H1 (cell line): ENCODE measurements around the gene TTC8. TPM values are rescaled to one million over a fixed set of nuclear protein-coding genes. Genes with fewer than 3 reads are reported as not detected.
A peak's percentile ranks its signal among the peaks of the same experiment; 100 is the strongest.

Source experiments
- CTCF ChIA-PET: fragments of 300-600 bp; sonication (Branson Sonifier 250); formaldehyde crosslinking; loops from one replicate; lab custom pipeline; 2021; ENCODE audit not compliant: partially characterized antibody; lab: Charles Lee
- POLR2A ChIA-PET: fragments of 300-600 bp; sonication (Branson Sonifier 250); formaldehyde crosslinking; loops from one replicate; lab custom pipeline; 2021; ENCODE audit warnings: inconsistent platforms; ENCODE audit not compliant: partially characterized antibody; lab: Charles Lee
- DNase-seq, 2 experiments: peaks; one replicate each; pipeline versions ENCODE4 v3.0.0 to v3.0.0-alpha.2; 2010 to 2022; ENCODE audit warnings: low spot score in 2 of 2, low read depth in 1 of 2, mixed read lengths in 1 of 2
- FAIRE-seq: peaks from 2 replicates; lab custom pipeline; 2011; peaks lifted over from hg19 to GRCh38; lab: Jason Lieb, UNC
- H2AFZ ChIP-seq: 2 replicates; pipeline ENCODE4 v1.8.1; 2012; ENCODE audit warnings: low read length, inconsistent platforms
- H2AK5ac ChIP-seq: 2 replicates; pipeline ENCODE4 v1.6.1; 2013; ENCODE audit warnings: low read depth, low read length
- H2BK120ac ChIP-seq: replicated peaks from 2 replicates; pipeline ENCODE3; 2013; ENCODE audit warnings: low read depth, low read length, inconsistent platforms
- H2BK12ac ChIP-seq: 2 replicates; pipeline ENCODE4 v1.6.1; 2013; ENCODE audit warnings: low read depth, low read length
- H2BK15ac ChIP-seq: 2 replicates; pipeline ENCODE4 v1.6.1; 2013; ENCODE audit warnings: low read length
- H2BK20ac ChIP-seq: 2 replicates; pipeline ENCODE4 v1.6.1; 2013; ENCODE audit warnings: low read length
- H2BK5ac ChIP-seq: 2 replicates; pipeline ENCODE4 v1.6.1; 2013; ENCODE audit warnings: low read depth, low read length
- H3K14ac ChIP-seq: 2 replicates; pipeline ENCODE4 v1.6.1; 2013; ENCODE audit warnings: inconsistent platforms; ENCODE audit not compliant: insufficient read length
- H3K18ac ChIP-seq: 2 replicates; pipeline ENCODE4 v1.6.1; 2013; ENCODE audit warnings: low read length; ENCODE audit errors: extremely low read depth
- H3K23ac ChIP-seq: 2 replicates; pipeline ENCODE4 v1.6.1; 2013; ENCODE audit warnings: inconsistent platforms; ENCODE audit not compliant: insufficient read length
- H3K23me2 ChIP-seq: 2 replicates; pipeline ENCODE4 v1.6.1; 2013; ENCODE audit warnings: low read depth, low read length
- H3K27ac ChIP-seq: 2 replicates; pipeline ENCODE4 v1.6.1; 2011; ENCODE audit warnings: low read depth, low read length, inconsistent platforms
- H3K27me3 ChIP-seq, 4 experiments: replicated peaks in 1 of 4; 1 replicate in 1 of 4; 2 replicates in 3 of 4; pipeline versions ENCODE4 v1.6.1 to v1.8.1; 2011 to 2013; ENCODE audit warnings: low read length in 3 of 4, mild to moderate bottlenecking in 3 of 4, inconsistent platforms in 2 of 4, mixed read lengths in 2 of 4, moderate library complexity in 1 of 4; ENCODE audit not compliant: control insufficient read depth in 3 of 4, insufficient read depth in 3 of 4; ENCODE audit errors: extremely low read depth in 1 of 4
- H3K36me3 ChIP-seq, 4 experiments: 2 replicates each; pipeline versions ENCODE4 v1.6.1 to v1.8.1; 2011 to 2013; ENCODE audit warnings: mild to moderate bottlenecking in 4 of 4, low read length in 3 of 4, moderate library complexity in 2 of 4, control low read depth in 1 of 4, inconsistent platforms in 1 of 4; ENCODE audit not compliant: insufficient read depth in 4 of 4, control insufficient read depth in 2 of 4
- H3K4ac ChIP-seq: replicated peaks from 2 replicates; pipeline ENCODE3; 2013; ENCODE audit warnings: low read length, low read depth, mixed read lengths, inconsistent platforms; ENCODE audit not compliant: insufficient read length
- H3K4me1 ChIP-seq, 4 experiments: replicated peaks in 1 of 4; 1 replicate in 1 of 4; 2 replicates in 3 of 4; pipeline versions ENCODE4 v1.6.1 to v1.8.1; 2011 to 2013; ENCODE audit warnings: low read length in 3 of 4, inconsistent platforms in 2 of 4, mixed read lengths in 1 of 4; ENCODE audit not compliant: insufficient read depth in 4 of 4, control insufficient read depth in 3 of 4
- H3K4me2 ChIP-seq, 2 experiments: 2 replicates each; pipeline versions ENCODE4 v1.6.1 to v1.8.1; 2011 to 2013; ENCODE audit warnings: low read depth in 2 of 2, low read length in 2 of 2, control low read depth in 1 of 2, inconsistent platforms in 1 of 2, mild to moderate bottlenecking in 1 of 2; ENCODE audit not compliant: insufficient read depth in 1 of 2
- H3K4me3 ChIP-seq, 4 experiments: fragments of 200-600, 300-600 bp in 1 of 4; sonication (generic), shearing (Covaris generic), sonication (Bioruptor Twin) in 1 of 4; 2 replicates each; pipeline versions ENCODE4 v1.5.1 to v1.8.1; 2011 to 2016; ENCODE audit warnings: low read length in 4 of 4, low read depth in 3 of 4, control low read depth in 2 of 4, inconsistent platforms in 2 of 4, mild to moderate bottlenecking in 2 of 4, mixed read lengths in 1 of 4, moderate library complexity in 1 of 4; ENCODE audit not compliant: insufficient read depth in 2 of 4; ENCODE audit errors: extremely low read depth in 1 of 4
- H3K56ac ChIP-seq: replicated peaks from 2 replicates; pipeline ENCODE3; 2013; ENCODE audit warnings: low read depth, mild to moderate bottlenecking, mixed read lengths, low read length, inconsistent platforms; ENCODE audit not compliant: insufficient read length
- H3K79me1 ChIP-seq: 2 replicates; pipeline ENCODE4 v1.6.1; 2013; ENCODE audit warnings: low read depth, low read length, control low read depth
- H3K79me2 ChIP-seq, 2 experiments: 2 replicates each; pipeline versions ENCODE4 v1.6.1 to v1.8.1; 2012 to 2013; ENCODE audit warnings: low read length in 2 of 2, mild to moderate bottlenecking in 2 of 2, inconsistent platforms in 1 of 2; ENCODE audit not compliant: insufficient read depth in 2 of 2, control insufficient read depth in 1 of 2
- H3K9ac ChIP-seq, 4 experiments: replicated peaks in 1 of 4; 1 replicate in 1 of 4; 2 replicates in 3 of 4; pipeline versions ENCODE4 v1.6.1 to v1.8.1; 2011 to 2013; ENCODE audit warnings: low read depth in 3 of 4, low read length in 3 of 4, control low read depth in 2 of 4, mild to moderate bottlenecking in 2 of 4, moderate library complexity in 2 of 4, inconsistent platforms in 1 of 4; ENCODE audit errors: extremely low read depth in 1 of 4
- H3K9me3 ChIP-seq, 2 experiments: 2 replicates each; pipeline versions ENCODE4 v1.6.1 to v1.8.1; 2012 to 2013; ENCODE audit warnings: mild to moderate bottlenecking in 2 of 2, moderate library complexity in 2 of 2, control low read depth in 1 of 2, inconsistent platforms in 1 of 2, low read depth in 1 of 2, low read length in 1 of 2, mixed read lengths in 1 of 2; ENCODE audit not compliant: insufficient read depth in 2 of 2
- H4K20me1 ChIP-seq, 2 experiments: replicated peaks in 1 of 2; 2 replicates each; pipeline versions ENCODE3 to v1.8.1; 2011 to 2013; ENCODE audit warnings: inconsistent platforms in 2 of 2, low read length in 2 of 2, mild to moderate bottlenecking in 1 of 2; ENCODE audit not compliant: insufficient read depth in 2 of 2, control insufficient read depth in 1 of 2
- H4K5ac ChIP-seq: 2 replicates; pipeline ENCODE4 v1.6.1; 2013; ENCODE audit warnings: low read length, low read depth, mixed read lengths, inconsistent platforms; ENCODE audit not compliant: insufficient read length
- H4K8ac ChIP-seq: 2 replicates; pipeline ENCODE4 v1.8.0; 2013; ENCODE audit warnings: mild to moderate bottlenecking, moderate library complexity, low read length, inconsistent platforms; ENCODE audit not compliant: insufficient read depth; ENCODE audit errors: extremely low read depth
- H4K91ac ChIP-seq: replicated peaks from 2 replicates; pipeline ENCODE3; 2013; ENCODE audit warnings: low read length, mixed read lengths, inconsistent platforms; ENCODE audit not compliant: insufficient read length
- CTCF ChIP-seq, 3 experiments: IDR thresholded peaks; 1 replicate in 2 of 3; 2 replicates in 1 of 3; pipeline versions ENCODE4 v1.5.1 to v1.6.1; 2011; ENCODE audit warnings: low read length in 3 of 3, mild to moderate bottlenecking in 3 of 3, inconsistent platforms in 2 of 3, low read depth in 1 of 3, moderate library complexity in 1 of 3; ENCODE audit not compliant: insufficient read depth in 1 of 3; ENCODE audit errors: control extremely low read depth in 1 of 3
- EZH2 ChIP-seq: fragments of 200-600 bp; sonication (generic); IDR thresholded peaks from 2 replicates; pipeline ENCODE4 v1.7.1; 2012; ENCODE audit warnings: low read depth, mild to moderate bottlenecking, moderate library complexity, low read length, inconsistent platforms; ENCODE audit not compliant: severe bottlenecking
- GTF2F1 ChIP-seq: IDR thresholded peaks from 2 replicates; pipeline ENCODE4 v1.6.1; 2012; ENCODE audit warnings: low read depth, low read length, improper control_type of control experiment, borderline replicate concordance
- POLR2AphosphoS5 ChIP-seq: IDR thresholded peaks from 2 replicates; pipeline ENCODE4 v1.6.1; 2011; ENCODE audit warnings: low read depth, low read length
- RNF2 ChIP-seq: fragments of 200-900, 300-1000 bp; sonication (generic); IDR thresholded peaks from 2 replicates; pipeline ENCODE4 v1.7.1; 2016; ENCODE audit warnings: borderline replicate concordance, low read depth, mild to moderate bottlenecking, antibody characterized with exemption, low read length; ENCODE audit not compliant: poor library complexity, severe bottlenecking; ENCODE audit errors: missing control alignments
- SRF ChIP-seq: IDR thresholded peaks from 2 replicates; pipeline ENCODE4 v1.6.1; 2011; ENCODE audit warnings: mild to moderate bottlenecking, low read depth, low read length, moderate library complexity
- USF2 ChIP-seq: IDR thresholded peaks from 2 replicates; pipeline ENCODE4 v1.6.1; 2011; ENCODE audit warnings: low read length, improper control_type of control experiment
- WGBS, 2 experiments: shearing (Covaris generic) in 1 of 2; methylation state at CpG; one replicate each; pipeline versions ENCODE4 v1.1.6 to v1.1.7; 2013 to 2015; ENCODE audit warnings: low lambda C conversion rate in 2 of 2, mixed read lengths in 2 of 2, inconsistent platforms in 1 of 2, low coverage in 1 of 2, missing lambda C conversion rate in 1 of 2; ENCODE audit not compliant: insufficient replicate concordance in 2 of 2, insufficient coverage in 1 of 2, insufficient read length in 1 of 2; ENCODE audit errors: extremely low coverage in 1 of 2, missing lambda C conversion rate in 1 of 2; 5-methylcytosine and 5-hydroxymethylcytosine counted together
- polyA plus RNA-seq, 7 experiments: library from polyadenylated mRNA; depleted of rRNA in 3 of 7; stranded (reverse) in 5 of 7; unstranded in 2 of 7; fragments of >200 nt in 5 of 7; fragments of 200-250 nt in 2 of 7; gene quantifications; 1 replicate in 5 of 7; 2 replicates in 1 of 7; 4 replicates in 1 of 7; pipeline versions ENCODE4 v1.2.1 to v1.2.3, GENCODE V29; 2011 to 2013; ENCODE audit warnings: missing spikeins in 2 of 7, mixed read lengths in 2 of 7
- total RNA-seq: library from RNA; stranded (reverse); fragmentation: NEBNext Ultra II Directional; extraction: Animal tissue kit (Norgen Biotek cat#: 25700); gene quantifications from 2 replicates; pipeline ENCODE4 v1.2.1, GENCODE V29; 2021

TTC8 gene
- total and polyA plus RNA-seq, 2 of the 8 experiments (the other 6 are each of a cell fraction or from before 2014, with no cell fraction given): 13.1 to 13.5 TPM

DNA sequence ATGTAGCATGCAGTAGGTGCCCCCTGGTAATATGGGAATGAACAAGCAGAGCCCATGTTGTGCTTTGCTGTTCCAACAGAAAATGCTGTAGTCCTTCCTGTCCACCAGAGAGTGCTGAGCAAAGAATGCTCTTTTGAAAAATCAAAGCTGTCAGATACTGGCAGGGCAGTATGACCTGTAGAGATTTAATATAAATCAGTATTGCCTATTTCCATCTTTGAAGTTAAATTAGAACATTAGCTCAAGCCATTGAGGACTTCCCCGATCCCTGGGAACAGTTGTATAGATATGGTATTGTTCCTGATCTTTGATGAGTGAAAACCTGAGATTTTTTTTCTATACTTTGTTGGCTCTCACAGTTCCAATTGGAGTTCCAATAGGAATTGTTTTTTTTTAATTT is 13.0 kb downstream of the TTC8 start:
- Histone ChIP-seq H3K4me3 (no peak overlapping the region), H3K79me2 (0 out of 4 replicates have a peak, but pooled peaks cover 0 to 2% of the 10 kb centered on the region in 2 experiments), H3K36me3 (no peaks in the 10 kb centered on the region), H3K56ac (no peak overlapping the region), H3K4me2 (no peak overlapping the region), H3K23ac (no peak overlapping the region), H3K4ac (no peak overlapping the region), H2AK5ac (no peak overlapping the region), H4K91ac (no peak overlapping the region), H3K27ac (no peak overlapping the region), H3K9me3 (no peaks in the 10 kb centered on the region), H2AFZ (no peak overlapping the region), H3K14ac (no peak overlapping the region), H3K9ac (no peak overlapping the region), H3K27me3 (no peaks in the 10 kb centered on the region), H3K79me1 (peaks cover 2% of the 10 kb centered on the region; the same call in 1 of the 2 replicates), H2BK20ac (no peak overlapping the region), H4K5ac (no peak overlapping the region), H2BK120ac (no peak overlapping the region), H3K18ac (no peak overlapping the region), H3K23me2 (no peaks in the 10 kb centered on the region; the same call in 1 of the 2 replicates), H4K8ac (no peak overlapping the region), H2BK5ac (no peak overlapping the region), H2BK15ac (no peak overlapping the region), H3K4me1 (no peaks in the 10 kb centered on the region), H2BK12ac (no peak overlapping the region), H4K20me1 (no peaks in the 10 kb centered on the region)
- ChIA-PET POLR2A (no interaction called here), CTCF (interaction anchor here (1.1 to 2.0 kb wide), 5 partner anchors 9 to 170 kb away, joined by 3 to 5 read pairs (median 4); no protein-coding TSS in a partner anchor)
- TF ChIP-seq SRF (no peak), RNF2 (no peak), GTF2F1 (no peak), USF2 (no peak), EZH2 (no peak), POLR2AphosphoS5 (no peak), CTCF (IDR thresholded peaks at IDR 0.05; ENCODE audit: control extremely low read depth in 1 of 3, insufficient read depth in 1 of 3, low read depth in 1 of 3, low read length in 3 of 3) (0 out of 4 replicates have a peak, but pooled peaks of 1 of the 3 experiments have one; percentile 5)
- FAIRE-seq: no peak
- 81% methylated on average over 1 of the region's 1 CpG; no CpG with 5 or more reads in 1 of the 2 experiments for WGBS, 2 experiments
- DNase-seq: no peak
